ENCODE measurements around the gene NUDT13.

NUDT13 gene

GRCh38 chr10:73163096-73163495 is 52.8 kb downstream of the NUDT13 start:
- DNase-seq (ENCODE audit: low read depth in 1 of 2, low spot score in 1 of 2), result no peak
- TF ChIP-seq POLR2AphosphoS5 (IDR thresholded peaks at IDR 0.05; ENCODE audit: low read depth), result no peak
- TF ChIP-seq SPI1 (IDR thresholded peaks at IDR 0.05; ENCODE audit: borderline replicate concordance, low read depth), result no peak
- TF ChIP-seq REST (IDR thresholded peaks at IDR 0.05; ENCODE audit: insufficient replicate concordance, low read depth), result no peak
- no peak for TF ChIP-seq GABPA (IDR thresholded peaks at IDR 0.05; ENCODE audit: low read depth)
- no peaks in the 10 kb centered on the region for H3K27me3 ChIP-seq (ENCODE audit: insufficient read depth, poor library complexity, severe bottlenecking)
- H3K27ac ChIP-seq (replicated peaks), result no peak overlapping the region
- H3K4me3 ChIP-seq (replicated peaks; ENCODE audit: insufficient read depth, low read length), result no peak overlapping the region

- no peaks in the 10 kb centered on the region for H3K27me3 ChIP-seq (ENCODE audit: insufficient read depth, poor library complexity, severe bottlenecking)
- TF ChIP-seq POLR2AphosphoS5 (IDR thresholded peaks at IDR 0.05; ENCODE audit: low read depth) (no peak), REST (IDR thresholded peaks at IDR 0.05; ENCODE audit: insufficient replicate concordance, low read depth) (no peak), SPI1 (IDR thresholded peaks at IDR 0.05; ENCODE audit: borderline replicate concordance, low read depth) (peak; percentile 18; the same call in 1 of the 2 replicates), GABPA (IDR thresholded peaks at IDR 0.05; ENCODE audit: low read depth) (no peak)
Observed at GRCh38 chr10:73166972-73167371, 56.7 kb downstream of the NUDT13 start.

GRCh38 chr10:73167458-73167782 is 57.2 kb downstream of the NUDT13 start:
- H3K27ac ChIP-seq (replicated peaks), result peak overlapping the region; percentile 76
- TF ChIP-seq GABPA (IDR thresholded peaks at IDR 0.05; ENCODE audit: low read depth) (no peak), POLR2AphosphoS5 (IDR thresholded peaks at IDR 0.05; ENCODE audit: low read depth) (no peak), CTCF (IDR thresholded peaks at IDR 0.05; ENCODE audit: insufficient read depth, low read length) (no peak)
- H3K4me3 ChIP-seq (replicated peaks; ENCODE audit: insufficient read depth, low read length), result peak overlapping the region; percentile 95
- DNase-seq (ENCODE audit: low read depth in 1 of 2, low spot score in 1 of 2), result no peak
- H3K27me3 ChIP-seq (ENCODE audit: insufficient read depth, poor library complexity, severe bottlenecking), result no peaks in the 10 kb centered on the region

More at GRCh38 chr10:73166972-73167371, 56.7 kb downstream of the NUDT13 start:
- no peak for DNase-seq (ENCODE audit: low read depth in 1 of 2, low spot score in 1 of 2)
- Histone ChIP-seq H3K27ac (replicated peaks) (peak overlapping the region; percentile 1; the same call in 1 of the 2 replicates), H3K4me3 (replicated peaks; ENCODE audit: insufficient read depth, low read length) (peak overlapping the region; percentile 95)

GRCh38 chr10:73167783-73168464 is 57.7 kb downstream of the NUDT13 start, which contains the start of the genes ECD and FAM149B1:
Gene ECD, minus strand, starts transcription at chr10:73168008. Its CDS starts 4,071 bp downstream, at chr10:73163937.
Gene FAM149B1, plus strand, starts transcription at chr10:73168119. Its CDS starts 221 bp downstream, at chr10:73168340.
- Histone ChIP-seq H3K27ac (replicated peaks) (peak within 1 kb of the TSS; percentile 76), H3K27me3 (ENCODE audit: insufficient read depth, poor library complexity, severe bottlenecking) (no peaks in the 10 kb centered on the region), H3K4me3 (replicated peaks; ENCODE audit: insufficient read depth, low read length) (peak within 1 kb of the TSS; percentile 95)
- TF ChIP-seq CTCF (IDR thresholded peaks at IDR 0.05; ENCODE audit: insufficient read depth, low read length) (no peak), SPI1 (IDR thresholded peaks at IDR 0.05; ENCODE audit: borderline replicate concordance, low read depth) (peak; percentile 25; the same call in 1 of the 2 replicates), POLR2AphosphoS5 (IDR thresholded peaks at IDR 0.05; ENCODE audit: low read depth) (peak; percentile 89), REST (IDR thresholded peaks at IDR 0.05; ENCODE audit: insufficient replicate concordance, low read depth) (no peak), GABPA (IDR thresholded peaks at IDR 0.05; ENCODE audit: low read depth) (peak; percentile 96)
- DNase-seq (ENCODE audit: low read depth in 1 of 2, low spot score in 1 of 2), result peak; percentile 78 to 92

Measured in HL-60 (cell line).